SK-N-SH (cell line): Measurements from ENCODE around the gene CCDC28A. TPM values are rescaled to one million over a fixed set of nuclear protein-coding genes. Genes with fewer than 3 reads are reported as not detected.

ENCODE experiments used
- CTCF ChIA-PET: fragments of 300-600, 350-600 bp; formaldehyde crosslinking; extraction: SDS; loops from one replicate; lab custom pipeline; 2021; lab: Yijun Ruan, JAX
- POLR2A ChIA-PET: fragments of 350-600 bp; sonication (Branson Sonifier 250); formaldehyde crosslinking; extraction: SDS; loops from one replicate; lab custom pipeline; 2020; ENCODE audit warnings: antibody characterized with exemption, inconsistent platforms; lab: Yijun Ruan, JAX
- DNase-seq: peaks from one replicate; pipeline ENCODE4 v3.0.0; 2012
- H2AFZ ChIP-seq: fragments of 200-600 bp; sonication (generic); 2 replicates; pipeline ENCODE4 v1.8.1; 2016; ENCODE audit warnings: antibody characterized with exemption, mild to moderate bottlenecking, low read depth
- H3F3A ChIP-seq: fragments of 200-600 bp; sonication (generic); replicated peaks from 2 replicates; pipeline ENCODE3; 2016; ENCODE audit warnings: antibody characterized with exemption, mild to moderate bottlenecking; ENCODE audit not compliant: insufficient read depth
- H3K27ac ChIP-seq, 2 experiments: fragments of 200-500 bp in 1 of 2; fragments of 200-600 bp in 1 of 2; sonication (Bioruptor generic) in 1 of 2; sonication (generic), shearing (Covaris generic) in 1 of 2; 2 replicates each; pipeline versions ENCODE4 v1.5.1 to v1.6.1; 2014 to 2016; ENCODE audit warnings: low read depth in 2 of 2, inconsistent platforms in 1 of 2, low read length in 1 of 2, mild to moderate bottlenecking in 1 of 2, mixed read lengths in 1 of 2
- H3K27me3 ChIP-seq: fragments of 200-600 bp; sonication (generic), shearing (Covaris generic); 2 replicates; pipeline ENCODE4 v1.6.1; 2016; ENCODE audit warnings: mixed run types; ENCODE audit not compliant: insufficient read depth
- H3K36me3 ChIP-seq, 2 experiments: fragments of 200-500 bp in 1 of 2; fragments of 200-600 bp in 1 of 2; sonication (Bioruptor generic) in 1 of 2; sonication (generic) in 1 of 2; replicated peaks in 1 of 2; 2 replicates each; pipeline versions ENCODE3 to v1.5.1; 2014 to 2016; ENCODE audit warnings: low read length in 1 of 2, mild to moderate bottlenecking in 1 of 2; ENCODE audit not compliant: insufficient read depth in 2 of 2, control insufficient read depth in 1 of 2
- H3K4me1 ChIP-seq, 2 experiments: fragments of 200-500 bp in 1 of 2; fragments of 200-600 bp in 1 of 2; sonication (Bioruptor generic) in 1 of 2; sonication (generic), shearing (Covaris generic) in 1 of 2; 2 replicates each; pipeline versions ENCODE4 v1.5.1 to v1.6.1; 2014 to 2016; ENCODE audit warnings: low read depth in 1 of 2, low read length in 1 of 2, mixed run types in 1 of 2; ENCODE audit not compliant: insufficient read depth in 2 of 2, control insufficient read depth in 1 of 2
- H3K4me2 ChIP-seq: fragments of 200-600 bp; sonication (generic), shearing (Covaris generic); 2 replicates; pipeline ENCODE4 v1.6.1; 2017; ENCODE audit warnings: mixed run types
- H3K4me3 ChIP-seq, 2 experiments: fragments of 200-500 bp in 1 of 2; fragments of 200-600 bp in 1 of 2; sonication (Bioruptor generic) in 1 of 2; sonication (generic), shearing (Covaris generic) in 1 of 2; 2 replicates each; pipeline versions ENCODE4 v1.5.1 to v1.8.1; 2014 to 2016; ENCODE audit warnings: low read depth in 2 of 2, inconsistent platforms in 1 of 2, low read length in 1 of 2, mild to moderate bottlenecking in 1 of 2, mixed read lengths in 1 of 2, moderate library complexity in 1 of 2
- H3K79me2 ChIP-seq: fragments of 200-600 bp; sonication (generic); 2 replicates; pipeline ENCODE4 v1.8.1; 2017; ENCODE audit warnings: mild to moderate bottlenecking; ENCODE audit not compliant: insufficient read depth
- H3K9ac ChIP-seq: fragments of 200-600 bp; sonication (generic); 2 replicates; pipeline ENCODE4 v1.6.1; 2017; ENCODE audit warnings: mixed run types
- H3K9me2 ChIP-seq: fragments of 200-600 bp; sonication (generic); 2 replicates; pipeline ENCODE4 v1.6.1; 2017; ENCODE audit warnings: mixed run types
- H3K9me3 ChIP-seq: fragments of 200-600 bp; sonication (generic); 2 replicates; pipeline ENCODE4 v1.6.1; 2017; ENCODE audit warnings: mixed run types, mild to moderate bottlenecking, moderate library complexity
- H4K20me1 ChIP-seq: fragments of 200-600 bp; sonication (generic); 2 replicates; pipeline ENCODE4 v1.6.1; 2017; ENCODE audit warnings: mild to moderate bottlenecking, mixed run types; ENCODE audit not compliant: insufficient read depth
- CHD2 ChIP-seq: fragments of 150-350 bp; IDR thresholded peaks from 2 replicates; pipeline ENCODE4 v1.6.1; 2018; ENCODE audit warnings: low read length; ENCODE audit not compliant: partially characterized antibody
- CTCF ChIP-seq: fragments of 200-600 bp; sonication (generic); IDR thresholded peaks from 2 replicates; pipeline ENCODE4 v1.6.1; 2017; ENCODE audit warnings: antibody characterized with exemption, mild to moderate bottlenecking, moderate library complexity
- ELF1 ChIP-seq: IDR thresholded peaks from 2 replicates; pipeline ENCODE4 v1.4.0; 2012
- EZH2phosphoT487 ChIP-seq: fragments of 200-600 bp; sonication (generic); IDR thresholded peaks from 2 replicates; pipeline ENCODE4 v1.6.1; 2017; ENCODE audit warnings: low read depth, mixed run types, mild to moderate bottlenecking, antibody characterized with exemption, moderate library complexity, borderline replicate concordance
- FOSL2 ChIP-seq: IDR thresholded peaks from 2 replicates; pipeline ENCODE4 v1.4.0; 2012; ENCODE audit warnings: low read depth, mild to moderate bottlenecking, moderate library complexity, borderline replicate concordance
- FOXM1 ChIP-seq: IDR thresholded peaks from 2 replicates; pipeline ENCODE4 v1.4.0; 2012; ENCODE audit warnings: low read depth, mild to moderate bottlenecking
- GABPA ChIP-seq: IDR thresholded peaks from 2 replicates; pipeline ENCODE4 v1.4.0; 2012; ENCODE audit warnings: low read depth, mild to moderate bottlenecking
- JUND ChIP-seq: IDR thresholded peaks from 2 replicates; pipeline ENCODE4 v1.4.0; 2012
- NFIC ChIP-seq: IDR thresholded peaks from 2 replicates; pipeline ENCODE4 v1.4.0; 2012; ENCODE audit warnings: borderline replicate concordance
- NRF1 ChIP-seq: IDR thresholded peaks from 2 replicates; pipeline ENCODE4 v1.6.1; 2012; ENCODE audit warnings: low read depth, mild to moderate bottlenecking, low read length
- RXRA ChIP-seq: IDR thresholded peaks from 2 replicates; pipeline ENCODE4 v1.4.0; 2012; ENCODE audit warnings: low read depth, mild to moderate bottlenecking, borderline replicate concordance
- TAF1 ChIP-seq: IDR thresholded peaks from 2 replicates; pipeline ENCODE4 v1.6.1; 2012; ENCODE audit warnings: low read depth, mild to moderate bottlenecking, low read length, moderate library complexity, borderline replicate concordance
- TCF12 ChIP-seq: IDR thresholded peaks from 2 replicates; pipeline ENCODE4 v1.4.0; 2012
- WGBS: methylation state at CpG from one replicate; pipeline ENCODE4 v1.1.6; 2017; ENCODE audit warnings: low lambda C conversion rate; 5-methylcytosine and 5-hydroxymethylcytosine counted together
- polyA plus RNA-seq, 3 experiments: library from polyadenylated mRNA; depleted of rRNA; stranded (reverse); fragments of >200 nt; gene quantifications; 2 replicates each; pipeline ENCODE4 v1.2.3, GENCODE V29; 2012

CCDC28A gene
- polyA plus RNA-seq, 1 of the 3 experiments (the other 2 are of a cell fraction), result 11.4 TPM

GRCh38 chr6:138837246-138837645 is 63.7 kb downstream of the CCDC28A start:
- no peak overlapping the region for H3K27ac ChIP-seq
- H4K20me1 ChIP-seq, result no peaks in the 10 kb centered on the region
- WGBS, result 52% methylated on average over 6 of the region's 6 CpGs
- no peaks in the 10 kb centered on the region for H3K27me3 ChIP-seq
- H3F3A ChIP-seq, result no peaks in the 10 kb centered on the region
- H3K4me2 ChIP-seq, result no peak overlapping the region
- no peak overlapping the region for H3K4me3 ChIP-seq
- H3K36me3 ChIP-seq, result no peaks in the 10 kb centered on the region
- no peaks in the 10 kb centered on the region for H3K9me2 ChIP-seq
- H3K9ac ChIP-seq, result no peak overlapping the region
- H3K9me3 ChIP-seq, result no peaks in the 10 kb centered on the region
- TF ChIP-seq TAF1 (no peak), GABPA (no peak), EZH2phosphoT487 (no peak), FOSL2 (no peak), RXRA (no peak), JUND (no peak), CHD2 (no peak), ELF1 (no peak), FOXM1 (no peak), NRF1 (no peak), TCF12 (no peak), CTCF (no peak), NFIC (no peak)
- ChIA-PET CTCF (no interaction called here), POLR2A (no interaction called here)
- H3K4me1 ChIP-seq, result no peaks in the 10 kb centered on the region; a peak in 1 of 4 replicates
- no peak for DNase-seq
- no peaks in the 10 kb centered on the region for H3K79me2 ChIP-seq
- H2AFZ ChIP-seq, result no peak overlapping the region

Other genes with a start within 250 kb of the CCDC28A start
- gene ECT2L, start 22.3 kb downstream of the CCDC28A start, polyA plus RNA-seq (2012; rRNA removed), result 0.02 TPM in 1 of 2 replicates, not detected in the other
- gene REPS1, start 214.5 kb downstream of the CCDC28A start, polyA plus RNA-seq (2012; rRNA removed), result 26.2 and 30.4 TPM in 2 replicates